Esophagus (tissue), 2 donors: ENCODE results near the gene ATP8A2. TPM values are rescaled to one million over a fixed set of nuclear protein-coding genes. Genes with fewer than 3 reads are reported as not detected.
"Not testable (repeated sequence)": the region's sequence is repeated elsewhere in the genome, so short reads cannot be mapped to it uniquely, and the experiment has no call there.

ENCODE experiments used
- H3K27ac ChIP-seq, 2 donors: one replicate each; pipeline ENCODE4 v1.5.1; 2013; ENCODE audit warnings: low read depth in 2 of 2, mild to moderate bottlenecking in 2 of 2, inconsistent platforms in 1 of 2, low read length in 1 of 2, moderate library complexity in 1 of 2
- H3K27me3 ChIP-seq, 2 donors: one replicate each; pipeline ENCODE4 v1.6.1; 2013; ENCODE audit warnings: low read length in 2 of 2, control low read depth in 1 of 2, mild to moderate bottlenecking in 1 of 2; ENCODE audit not compliant: insufficient read depth in 2 of 2, control insufficient read depth in 1 of 2
- H3K36me3 ChIP-seq, 2 donors: one replicate each; pipeline ENCODE4 v1.6.1; 2013; ENCODE audit warnings: low read length in 1 of 2; ENCODE audit not compliant: control insufficient read depth in 2 of 2, insufficient read depth in 2 of 2
- H3K4me1 ChIP-seq, 2 donors: one replicate each; pipeline ENCODE4 v1.6.1; 2013; ENCODE audit warnings: low read length in 1 of 2; ENCODE audit not compliant: control insufficient read depth in 2 of 2, insufficient read depth in 2 of 2
- H3K4me3 ChIP-seq, 2 donors: one replicate each; pipeline ENCODE4 v1.5.1; 2013; ENCODE audit warnings: low read length in 2 of 2, mild to moderate bottlenecking in 2 of 2, low read depth in 1 of 2, moderate library complexity in 1 of 2
- H3K9me3 ChIP-seq, 2 donors: one replicate each; pipeline ENCODE4 v1.6.1; 2013; ENCODE audit warnings: mild to moderate bottlenecking in 2 of 2, low read depth in 1 of 2, low read length in 1 of 2, moderate library complexity in 1 of 2; ENCODE audit not compliant: control insufficient read depth in 2 of 2, insufficient read depth in 1 of 2
- WGBS, 2 donors: extraction: QIAGEN DNeasy Blood & Tissue Kit; methylation state at CpG; one replicate each; pipeline ENCODE4 v1.1.7; 2013; 5-methylcytosine and 5-hydroxymethylcytosine counted together
- polyA plus RNA-seq, 2 donors: library from polyadenylated mRNA; stranded (reverse); fragments of 200-250 nt; gene quantifications; one replicate each; pipeline ENCODE4 v1.2.3, GENCODE V29; 2013
- donor health status: healthy with polysubstance abuse.
- donor health status: Bipolar disorder and iron deficiency.

The ATP8A2 gene
- polyA plus RNA-seq, 2 donors: 0.01 TPM; not detected in 1

- peaks cover 3% of the 10 kb centered on the region in 2 donors for H3K9me3 ChIP-seq
Observed at GRCh38 chr13:25502031-25502430, 130.3 kb downstream of the ATP8A2 start.

GRCh38 chr13:25502551-25502950 lies 130.8 kb downstream of the ATP8A2 start:
- H3K4me3 ChIP-seq: no peak overlapping the region
- no peaks in the 10 kb centered on the region for H3K36me3 ChIP-seq
- H3K9me3 ChIP-seq: peaks cover 3% of the 10 kb centered on the region in 2 donors
- H3K4me1 ChIP-seq: no peaks in the 10 kb centered on the region
- no peak overlapping the region for H3K27ac ChIP-seq
- H3K27me3 ChIP-seq: no peaks in the 10 kb centered on the region
- WGBS, 2 donors: 75 to 80% methylated on average over 6 of the region's 6 CpGs

More at GRCh38 chr13:25502031-25502430, 130.3 kb downstream of the ATP8A2 start:
- 58 to 59% methylated on average over 3 of the region's 3 CpGs for WGBS, 2 donors
- Histone ChIP-seq H3K36me3 (no peaks in the 10 kb centered on the region), H3K4me3 (no peak overlapping the region), H3K27me3 (no peaks in the 10 kb centered on the region), H3K4me1 (no peaks in the 10 kb centered on the region), H3K27ac (no peak overlapping the region)

- H3K4me3 ChIP-seq: no peak overlapping the region
- H3K27ac ChIP-seq: no peak overlapping the region
- no peaks in the 10 kb centered on the region for H3K27me3 ChIP-seq
- no peaks in the 10 kb centered on the region for H3K36me3 ChIP-seq
- H3K4me1 ChIP-seq: no peaks in the 10 kb centered on the region
- peaks cover 3% of the 10 kb centered on the region in 2 donors for H3K9me3 ChIP-seq
- WGBS, 2 donors: 84 to 87% methylated on average over 4 of the region's 4 CpGs
Observed at GRCh38 chr13:25503856-25504255, 132.1 kb downstream of the ATP8A2 start.

- Histone ChIP-seq H3K36me3 (no peaks in the 10 kb centered on the region), H3K4me1 (no peaks in the 10 kb centered on the region), H3K27ac (no peak overlapping the region), H3K27me3 (no peaks in the 10 kb centered on the region), H3K9me3 (peaks cover 0 to 3% of the 10 kb centered on the region in 2 donors), H3K4me3 (no peak overlapping the region)
- 68 to 71% methylated on average over 1 of the region's 1 CpG for WGBS, 2 donors
Observed at GRCh38 chr13:25507841-25508240, 136.1 kb downstream of the ATP8A2 start.

- not testable (repeated sequence) for H3K4me1 ChIP-seq, H3K36me3 ChIP-seq, H3K9me3 ChIP-seq, H3K4me3 ChIP-seq, H3K27me3 ChIP-seq, H3K27ac ChIP-seq
- 97% methylated on average over 16 to 32 of the region's 32 CpGs for WGBS, 2 donors
Observed at GRCh38 chr13:25513060-25513459, 141.3 kb downstream of the ATP8A2 start.

- Histone ChIP-seq H3K36me3 (no peaks in the 10 kb centered on the region), H3K27me3 (no peaks in the 10 kb centered on the region), H3K4me3 (no peak overlapping the region), H3K27ac (no peak overlapping the region), H3K4me1 (no peaks in the 10 kb centered on the region), H3K9me3 (no peaks in the 10 kb centered on the region)
- WGBS, 2 donors: 87 to 90% methylated on average over 5 of the region's 5 CpGs
Observed at GRCh38 chr13:25518441-25518840, 146.7 kb downstream of the ATP8A2 start.

GRCh38 chr13:25525884-25526283 lies 154.1 kb downstream of the ATP8A2 start:
- Histone ChIP-seq H3K9me3 (peaks cover 0 to 4% of the 10 kb centered on the region in 2 donors), H3K4me1 (no peaks in the 10 kb centered on the region), H3K4me3 (no peak overlapping the region), H3K27ac (no peak overlapping the region), H3K27me3 (no peaks in the 10 kb centered on the region), H3K36me3 (no peaks in the 10 kb centered on the region)

- WGBS, 2 donors: 89 to 92% methylated on average over 2 of the region's 2 CpGs
- Histone ChIP-seq H3K4me1 (no peaks in the 10 kb centered on the region), H3K9me3 (peaks cover 0 to 4% of the 10 kb centered on the region in 2 donors), H3K4me3 (no peak overlapping the region), H3K27ac (no peak overlapping the region), H3K36me3 (no peaks in the 10 kb centered on the region), H3K27me3 (no peaks in the 10 kb centered on the region)
Observed at GRCh38 chr13:25528266-25528665, 156.5 kb downstream of the ATP8A2 start.

GRCh38 chr13:25529425-25529824 lies 157.7 kb downstream of the ATP8A2 start:
- 68 to 83% methylated on average over 3 of the region's 3 CpGs for WGBS, 2 donors
- H3K4me3 ChIP-seq: no peak overlapping the region
- no peaks in the 10 kb centered on the region for H3K4me1 ChIP-seq
- H3K27ac ChIP-seq: no peak overlapping the region
- H3K36me3 ChIP-seq: no peaks in the 10 kb centered on the region
- peaks cover 0 to 4% of the 10 kb centered on the region in 2 donors for H3K9me3 ChIP-seq
- H3K27me3 ChIP-seq: peaks cover 0 to 2% of the 10 kb centered on the region in 2 donors

- Histone ChIP-seq H3K9me3 (no peaks in the 10 kb centered on the region), H3K4me3 (no peak overlapping the region), H3K27ac (no peak overlapping the region), H3K27me3 (peaks cover 0 to 2% of the 10 kb centered on the region in 2 donors), H3K4me1 (no peaks in the 10 kb centered on the region), H3K36me3 (no peaks in the 10 kb centered on the region)
- 70 to 74% methylated on average over 3 of the region's 3 CpGs for WGBS, 2 donors
Observed at GRCh38 chr13:25538276-25538675, 166.5 kb downstream of the ATP8A2 start.
